Body of pancreas (tissue), 4 donors: ENCODE data around the gene APMAP.

Experiments
- POLR2A ChIP-seq, 3 donors: fragments of 450-650 bp; IDR thresholded peaks; one replicate each; pipeline ENCODE4 v1.6.1; 2016; ENCODE audit warnings: antibody characterized with exemption in 3 of 3, mild to moderate bottlenecking in 2 of 3
- TF ChIP-seq, protein P1 (sequence below), 7 experiments: fragments of 450-650 bp in 4 of 7; fragments of 200-600 bp in 3 of 7; sonication (generic) in 3 of 7; IDR thresholded peaks; one replicate each; pipeline ENCODE4 v1.5.1; 2016 to 2019; ENCODE audit warnings: antibody characterized with exemption in 7 of 7

- TF ChIP-seq, protein P1, sequence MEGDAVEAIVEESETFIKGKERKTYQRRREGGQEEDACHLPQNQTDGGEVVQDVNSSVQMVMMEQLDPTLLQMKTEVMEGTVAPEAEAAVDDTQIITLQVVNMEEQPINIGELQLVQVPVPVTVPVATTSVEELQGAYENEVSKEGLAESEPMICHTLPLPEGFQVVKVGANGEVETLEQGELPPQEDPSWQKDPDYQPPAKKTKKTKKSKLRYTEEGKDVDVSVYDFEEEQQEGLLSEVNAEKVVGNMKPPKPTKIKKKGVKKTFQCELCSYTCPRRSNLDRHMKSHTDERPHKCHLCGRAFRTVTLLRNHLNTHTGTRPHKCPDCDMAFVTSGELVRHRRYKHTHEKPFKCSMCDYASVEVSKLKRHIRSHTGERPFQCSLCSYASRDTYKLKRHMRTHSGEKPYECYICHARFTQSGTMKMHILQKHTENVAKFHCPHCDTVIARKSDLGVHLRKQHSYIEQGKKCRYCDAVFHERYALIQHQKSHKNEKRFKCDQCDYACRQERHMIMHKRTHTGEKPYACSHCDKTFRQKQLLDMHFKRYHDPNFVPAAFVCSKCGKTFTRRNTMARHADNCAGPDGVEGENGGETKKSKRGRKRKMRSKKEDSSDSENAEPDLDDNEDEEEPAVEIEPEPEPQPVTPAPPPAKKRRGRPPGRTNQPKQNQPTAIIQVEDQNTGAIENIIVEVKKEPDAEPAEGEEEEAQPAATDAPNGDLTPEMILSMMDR (IDR thresholded peaks at IDR 0.05), result no peak
- TF ChIP-seq POLR2A (IDR thresholded peaks at IDR 0.05), result no peak
Measured at GRCh38 chr20:24961384-24962181, 31.0 kb downstream of the APMAP start.
